ENCODE measurements around the gene TFAM. TPM values are rescaled to one million over a fixed set of nuclear protein-coding genes. Genes with fewer than 3 reads are reported as not detected.

Gene TFAM
- polyA plus RNA-seq, 1 donor (not counting 4 experiments of a cell fraction or from before 2014, with no cell fraction given), result 25.1 TPM

- no peak for DNase-seq (ENCODE audit: low read depth, low spot score)
- no peak overlapping the region for H3K27ac ChIP-seq (ENCODE audit: control insufficient read depth, insufficient read depth, low read length)
- TF ChIP-seq EZH2 (IDR thresholded peaks at IDR 0.05; ENCODE audit: low read length) (no peak), CTCF (optimal IDR thresholded peaks at IDR 0.05 in 1 of 3, IDR thresholded peaks at IDR 0.05 in 1 of 3, conservative IDR thresholded peaks at IDR 0.05 in 1 of 3; ENCODE audit: extremely low read depth in 1 of 3, insufficient read depth in 2 of 3, low read length in 3 of 3) (no peak)
- no peak for FAIRE-seq
- no peak overlapping the region for H2AFZ ChIP-seq (ENCODE audit: control insufficient read depth, low read length)
- H3K27me3 ChIP-seq (ENCODE audit: control insufficient read depth, extremely low read depth, insufficient read depth, low read length), result no peaks in the 10 kb centered on the region
- no peaks in the 10 kb centered on the region for H3K4me1 ChIP-seq (ENCODE audit: control insufficient read depth, extremely low read depth, insufficient read depth, low read length)
- no peaks in the 10 kb centered on the region for H4K20me1 ChIP-seq (ENCODE audit: control insufficient read depth, extremely low read depth, insufficient read depth, low read length)
- H3K9me3 ChIP-seq (ENCODE audit: control insufficient read depth, low read depth, low read length), result no peaks in the 10 kb centered on the region
- no peaks in the 10 kb centered on the region for H3K9me1 ChIP-seq (ENCODE audit: control insufficient read depth, extremely low read depth, insufficient read depth, low read length)
- H3K9ac ChIP-seq (ENCODE audit: control insufficient read depth, extremely low read depth, insufficient read depth, low read length), result no peak overlapping the region
- dilution Hi-C loops (cut with MboI; ENCODE audit: extremely low pct_ligation_motif_present, low sequenced_read_pairs), result no loop called here
- H3K4me2 ChIP-seq (ENCODE audit: control insufficient read depth, extremely low read depth, insufficient read depth, low read depth, low read length), result no peak overlapping the region
- H3K4me3 ChIP-seq (ENCODE audit: control insufficient read depth in 2 of 3, extremely low read depth in 1 of 3, insufficient read depth in 2 of 3, low read depth in 1 of 3, low read length in 3 of 3), result no peak overlapping the region
- H3K36me3 ChIP-seq (ENCODE audit: control insufficient read depth in 2 of 2, extremely low read depth in 1 of 2, insufficient read depth in 2 of 2, low read length in 2 of 2), result peaks cover 1 to 10% of the 10 kb centered on the region in 2 experiments
- no peaks in the 10 kb centered on the region for H3K79me2 ChIP-seq (ENCODE audit: control insufficient read depth, insufficient read depth, low read length)
Observed at GRCh38 chr10:58399410-58399809, 14.2 kb downstream of the TFAM start.

- Histone ChIP-seq H3K4me2 (ENCODE audit: control insufficient read depth, extremely low read depth, insufficient read depth, low read depth, low read length) (no peak overlapping the region), H3K27ac (ENCODE audit: control insufficient read depth, insufficient read depth, low read length) (no peak overlapping the region), H3K79me2 (ENCODE audit: control insufficient read depth, insufficient read depth, low read length) (no peaks in the 10 kb centered on the region), H3K9ac (ENCODE audit: control insufficient read depth, extremely low read depth, insufficient read depth, low read length) (no peak overlapping the region), H3K36me3 (ENCODE audit: control insufficient read depth in 2 of 2, extremely low read depth in 1 of 2, insufficient read depth in 2 of 2, low read length in 2 of 2) (peaks cover 1 to 4% of the 10 kb centered on the region in 2 experiments), H4K20me1 (ENCODE audit: control insufficient read depth, extremely low read depth, insufficient read depth, low read length) (no peaks in the 10 kb centered on the region), H3K9me3 (ENCODE audit: control insufficient read depth, low read depth, low read length) (no peaks in the 10 kb centered on the region), H3K27me3 (ENCODE audit: control insufficient read depth, extremely low read depth, insufficient read depth, low read length) (no peaks in the 10 kb centered on the region), H3K4me1 (ENCODE audit: control insufficient read depth, extremely low read depth, insufficient read depth, low read length) (no peaks in the 10 kb centered on the region), H3K9me1 (ENCODE audit: control insufficient read depth, extremely low read depth, insufficient read depth, low read length) (no peaks in the 10 kb centered on the region), H3K4me3 (ENCODE audit: control insufficient read depth in 2 of 3, extremely low read depth in 1 of 3, insufficient read depth in 2 of 3, low read depth in 1 of 3, low read length in 3 of 3) (no peak overlapping the region), H2AFZ (ENCODE audit: control insufficient read depth, low read length) (no peak overlapping the region)
- FAIRE-seq (no peak), DNase-seq (ENCODE audit: low read depth, low spot score) (no peak)
- dilution Hi-C loops (cut with MboI; ENCODE audit: extremely low pct_ligation_motif_present, low sequenced_read_pairs), result no loop called here
- TF ChIP-seq CTCF (optimal IDR thresholded peaks at IDR 0.05 in 1 of 3, IDR thresholded peaks at IDR 0.05 in 1 of 3, conservative IDR thresholded peaks at IDR 0.05 in 1 of 3; ENCODE audit: extremely low read depth in 1 of 3, insufficient read depth in 2 of 3, low read length in 3 of 3), result no peak
- TF ChIP-seq EZH2 (IDR thresholded peaks at IDR 0.05; ENCODE audit: low read length), result no peak
Observed at GRCh38 chr10:58400609-58401008, 15.4 kb downstream of the TFAM start.

Measured in keratinocyte (primary cell).